ENCODE results near the gene PRKCE.

The PRKCE gene

DNA sequence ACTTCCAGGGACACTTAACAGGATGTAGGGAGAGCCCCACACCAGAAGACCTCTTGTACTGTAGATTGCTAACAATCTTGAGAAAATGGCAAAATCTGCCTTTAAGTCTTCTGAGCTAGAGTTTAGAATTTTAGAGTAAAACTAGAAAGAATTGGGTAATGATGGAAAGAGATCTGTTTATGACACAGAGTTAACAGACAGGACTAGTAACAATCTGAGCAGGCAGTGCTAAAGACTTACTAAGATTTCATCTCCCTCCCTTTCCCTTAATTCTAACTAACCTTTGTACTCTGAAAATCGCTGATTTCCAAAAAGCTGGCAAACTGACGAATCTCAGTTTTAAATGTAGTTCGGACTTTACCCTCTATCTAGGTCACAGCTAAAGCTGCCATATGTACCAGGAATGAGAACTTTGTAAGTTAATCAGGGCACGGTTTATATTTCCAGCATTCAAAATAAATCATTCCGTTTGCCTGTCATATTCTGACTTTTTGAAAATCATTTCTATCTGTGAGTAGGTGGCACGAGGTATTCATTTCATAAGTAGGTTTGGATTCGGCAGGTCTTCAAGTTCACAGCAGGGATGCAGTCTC, 389.2 kb downstream of the PRKCE start:
- H3K4me3 Mint-ChIP-seq: no peak overlapping the region
- DNase-seq (no peak), ATAC-seq (no peak)
- no peaks in the 10 kb centered on the region for H3K9me3 Mint-ChIP-seq
- no peaks in the 10 kb centered on the region for H3K27me3 Mint-ChIP-seq
- H3K36me3 Mint-ChIP-seq (ENCODE audit: low read depth): no peaks in the 10 kb centered on the region
- H3K4me1 Mint-ChIP-seq: no peaks in the 10 kb centered on the region
- H3K27ac Mint-ChIP-seq: no peak overlapping the region

DNA sequence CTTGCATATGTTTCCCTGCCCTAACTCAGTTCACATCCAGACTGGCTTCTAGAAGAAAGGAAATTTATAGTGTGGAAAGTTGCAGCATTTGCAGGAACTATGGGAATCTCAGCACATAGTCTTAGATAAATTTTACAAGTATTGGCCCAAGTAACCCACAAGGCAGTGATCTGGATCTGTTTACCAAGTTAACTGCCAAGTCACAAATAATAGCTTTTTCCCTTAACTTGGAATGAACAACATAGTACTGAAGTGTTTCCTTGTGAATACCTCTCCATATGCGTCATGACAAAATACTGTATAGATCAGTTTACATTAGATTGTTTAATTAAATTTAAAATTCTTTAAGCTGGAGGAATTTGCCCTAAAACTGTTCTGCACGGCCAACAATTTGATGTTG, 390.0 kb downstream of the PRKCE start:
- H3K27me3 Mint-ChIP-seq: no peaks in the 10 kb centered on the region
- DNase-seq (no peak), ATAC-seq (no peak)
- no peaks in the 10 kb centered on the region for H3K9me3 Mint-ChIP-seq
- H3K4me1 Mint-ChIP-seq: no peaks in the 10 kb centered on the region
- H3K4me3 Mint-ChIP-seq: no peak overlapping the region
- H3K27ac Mint-ChIP-seq: no peak overlapping the region
- no peaks in the 10 kb centered on the region for H3K36me3 Mint-ChIP-seq (ENCODE audit: low read depth)

DNA sequence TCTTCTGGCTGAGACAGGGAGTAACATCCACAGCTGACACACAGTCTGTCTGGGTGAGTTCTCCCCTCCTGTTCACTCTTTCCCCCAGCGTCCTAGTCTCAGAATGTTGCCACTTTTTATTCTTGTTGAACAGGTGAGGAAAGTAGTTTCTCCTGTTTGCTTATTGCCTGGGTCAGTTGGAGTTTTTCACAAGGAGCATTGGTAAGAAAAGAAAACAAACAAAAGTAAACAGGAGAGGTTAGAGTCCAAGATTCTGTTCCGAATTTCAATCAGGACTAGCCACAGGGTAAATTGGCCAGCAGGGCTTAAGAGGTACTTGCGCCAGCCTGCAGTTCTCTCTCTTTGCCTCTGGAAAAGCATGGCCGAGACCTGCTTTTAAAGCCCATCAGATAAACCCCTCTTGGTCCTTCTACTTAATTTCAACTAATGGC, 390.7 kb downstream of the PRKCE start:
- ATAC-seq: no peak
- no peaks in the 10 kb centered on the region for H3K36me3 Mint-ChIP-seq (ENCODE audit: low read depth)
- H3K4me3 Mint-ChIP-seq: no peak overlapping the region
- no peaks in the 10 kb centered on the region for H3K27me3 Mint-ChIP-seq
- no peaks in the 10 kb centered on the region for H3K9me3 Mint-ChIP-seq
- no peak for DNase-seq
- no peak overlapping the region for H3K27ac Mint-ChIP-seq
- H3K4me1 Mint-ChIP-seq: no peaks in the 10 kb centered on the region

DNA sequence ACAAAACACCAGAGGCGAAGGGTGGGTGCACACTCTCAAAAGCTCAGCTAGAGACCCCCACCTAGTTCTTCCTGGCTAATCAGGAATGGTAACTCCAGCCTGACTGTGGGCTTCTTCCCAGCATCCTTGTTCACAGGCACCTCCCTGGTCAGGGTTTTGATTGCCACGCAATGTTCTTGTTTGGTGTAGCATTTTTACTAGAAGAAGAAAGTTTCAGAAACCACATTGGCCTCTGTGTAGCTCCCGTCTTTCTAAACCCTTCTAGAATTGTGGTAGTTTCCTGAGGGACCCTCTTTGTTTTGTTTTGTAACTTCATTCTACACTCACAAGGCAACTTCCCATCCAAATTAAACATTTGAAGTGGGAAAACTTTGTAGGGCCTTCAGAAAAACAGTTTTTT, 391.2 kb downstream of the PRKCE start:
- H3K36me3 Mint-ChIP-seq (ENCODE audit: low read depth): no peaks in the 10 kb centered on the region
- H3K27ac Mint-ChIP-seq: no peak overlapping the region
- no peak overlapping the region for H3K4me3 Mint-ChIP-seq
- no peaks in the 10 kb centered on the region for H3K4me1 Mint-ChIP-seq
- H3K9me3 Mint-ChIP-seq: no peaks in the 10 kb centered on the region
- ATAC-seq (no peak), DNase-seq (no peak)
- no peaks in the 10 kb centered on the region for H3K27me3 Mint-ChIP-seq

DNA sequence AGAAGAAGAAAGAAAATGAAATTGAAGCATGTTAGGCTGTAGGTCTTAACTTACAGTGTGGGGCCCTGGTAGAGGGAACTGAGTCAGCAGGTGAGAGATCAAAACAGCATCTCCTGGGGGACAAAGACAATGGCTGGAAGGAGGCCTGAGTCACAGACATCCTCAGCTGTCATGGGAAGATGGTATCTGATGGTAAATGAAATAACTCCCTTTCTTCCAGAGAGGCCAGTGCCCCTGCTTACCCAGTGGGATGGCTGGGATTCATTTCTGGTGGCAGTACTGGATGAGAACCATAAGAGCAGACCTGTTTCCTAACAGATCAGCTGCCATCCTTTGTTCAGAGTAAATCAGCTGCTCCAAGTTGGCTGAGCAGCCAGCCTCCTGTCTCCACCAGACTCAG, 394.4 kb downstream of the PRKCE start:
- ATAC-seq (peak; percentile 54), DNase-seq (no peak)
- no peaks in the 10 kb centered on the region for H3K36me3 Mint-ChIP-seq (ENCODE audit: low read depth)
- no peaks in the 10 kb centered on the region for H3K27me3 Mint-ChIP-seq
- H3K4me1 Mint-ChIP-seq: peaks cover 2% of the 10 kb centered on the region
- no peak overlapping the region for H3K27ac Mint-ChIP-seq
- no peaks in the 10 kb centered on the region for H3K9me3 Mint-ChIP-seq
- no peak overlapping the region for H3K4me3 Mint-ChIP-seq

GRCh38 chr2:46047290-46047689, 395.8 kb downstream of the PRKCE start:
- Mint-ChIP-seq H3K4me3 (no peak overlapping the region), H3K36me3 (ENCODE audit: low read depth) (no peaks in the 10 kb centered on the region)
- no peak for ATAC-seq

DNA sequence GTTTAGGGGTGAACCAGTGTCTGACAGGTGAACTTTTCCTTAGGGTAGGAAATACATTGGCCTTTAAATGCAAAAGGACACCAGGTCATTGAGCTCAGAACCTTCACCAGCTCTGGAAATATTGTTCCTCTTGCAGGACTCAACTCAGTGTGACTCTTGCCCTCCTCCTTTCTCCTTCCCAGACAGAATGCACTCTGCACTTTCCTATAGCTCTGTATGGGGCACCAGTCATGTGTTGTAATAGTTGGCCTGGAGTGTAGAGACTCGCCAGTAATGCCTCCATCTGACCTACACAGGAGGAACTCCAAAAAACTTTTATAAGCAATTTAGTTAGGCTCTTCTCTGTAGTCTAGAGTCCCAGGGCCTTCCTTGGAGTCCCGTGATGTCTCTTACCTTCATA, 397.2 kb downstream of the PRKCE start:
- Mint-ChIP-seq H3K4me1 (peaks cover 7% of the 10 kb centered on the region), H3K4me3 (no peak overlapping the region), H3K27ac (no peak overlapping the region), H3K27me3 (no peaks in the 10 kb centered on the region), H3K9me3 (no peaks in the 10 kb centered on the region), H3K36me3 (ENCODE audit: low read depth) (peaks cover 2% of the 10 kb centered on the region)
- no peak for ATAC-seq
- DNase-seq: no peak

More at GRCh38 chr2:46047290-46047689, 395.8 kb downstream of the PRKCE start:
- Mint-ChIP-seq H3K27ac (no peak overlapping the region), H3K4me1 (peaks cover 2% of the 10 kb centered on the region), H3K9me3 (no peaks in the 10 kb centered on the region), H3K27me3 (no peaks in the 10 kb centered on the region)
- no peak for DNase-seq

- Mint-ChIP-seq H3K27ac (no peak overlapping the region), H3K27me3 (no peaks in the 10 kb centered on the region), H3K9me3 (no peaks in the 10 kb centered on the region), H3K4me3 (no peak overlapping the region), H3K36me3 (ENCODE audit: low read depth) (peaks cover 2% of the 10 kb centered on the region), H3K4me1 (peaks cover 7% of the 10 kb centered on the region)
- ATAC-seq: no peak
- DNase-seq: no peak
These were observed 398.6 kb downstream of the PRKCE start for GRCh38 chr2:46050027-46050426.

DNA sequence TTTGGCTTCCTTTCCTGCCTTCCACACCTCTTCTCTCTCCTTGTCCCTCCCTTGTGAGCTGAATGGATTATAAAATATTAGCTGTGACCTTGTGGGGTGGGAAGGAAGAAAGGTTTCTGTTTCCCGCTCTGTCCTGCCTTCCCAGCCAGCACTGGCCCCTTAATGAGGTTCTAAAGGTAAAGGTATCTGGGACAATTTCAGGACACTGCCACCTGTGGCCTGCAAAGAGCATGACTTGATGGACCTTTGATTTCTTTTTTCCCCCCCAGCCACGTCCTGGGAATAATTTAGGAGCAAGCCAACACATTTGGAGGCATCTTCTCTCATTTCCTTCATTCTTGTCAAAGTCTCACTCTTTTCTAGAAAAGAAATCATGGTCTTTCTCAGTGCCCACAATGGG, 399.0 kb downstream of the PRKCE start:
- Mint-ChIP-seq H3K4me3 (no peak overlapping the region), H3K36me3 (ENCODE audit: low read depth) (peaks cover 2% of the 10 kb centered on the region), H3K9me3 (no peaks in the 10 kb centered on the region), H3K27me3 (no peaks in the 10 kb centered on the region), H3K27ac (no peak overlapping the region), H3K4me1 (peaks cover 7% of the 10 kb centered on the region)
- ATAC-seq (no peak), DNase-seq (no peak)

- ATAC-seq: peak; percentile 56
These were observed 399.6 kb downstream of the PRKCE start for GRCh38 chr2:46051085-46051484.

DNA sequence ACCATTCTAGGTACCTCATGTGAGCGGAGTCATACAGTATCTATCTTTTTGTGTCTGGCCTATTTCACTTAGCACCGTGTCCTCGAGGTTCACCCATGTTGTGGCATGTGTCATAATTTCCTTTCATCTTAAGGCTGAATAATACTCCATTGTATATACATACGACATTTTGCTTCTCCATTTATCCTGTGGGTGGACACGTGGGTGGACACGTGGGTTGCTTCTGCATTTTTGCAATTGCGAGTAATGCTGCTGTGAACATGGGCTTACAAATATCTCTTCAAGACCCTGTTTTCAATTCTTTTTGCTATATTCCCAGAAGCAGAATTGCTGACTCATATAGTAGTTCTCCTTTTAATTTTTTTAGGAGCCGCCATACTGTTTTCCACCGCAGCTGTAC, 402.1 kb downstream of the PRKCE start:
- Mint-ChIP-seq H3K9me3 (no peaks in the 10 kb centered on the region), H3K4me1 (peaks cover 7% of the 10 kb centered on the region), H3K27ac (no peak overlapping the region), H3K36me3 (ENCODE audit: low read depth) (peaks cover 2% of the 10 kb centered on the region), H3K27me3 (no peaks in the 10 kb centered on the region), H3K4me3 (no peak overlapping the region)
- ATAC-seq (peak; percentile 44), DNase-seq (no peak)

More at GRCh38 chr2:46051085-46051484, 399.6 kb downstream of the PRKCE start:
- Mint-ChIP-seq H3K36me3 (ENCODE audit: low read depth) (peaks cover 2% of the 10 kb centered on the region), H3K27ac (no peak overlapping the region), H3K9me3 (no peaks in the 10 kb centered on the region), H3K4me3 (no peak overlapping the region), H3K4me1 (peaks cover 7% of the 10 kb centered on the region), H3K27me3 (no peaks in the 10 kb centered on the region)
- DNase-seq: no peak

GRCh38 chr2:46056541-46056940, 405.1 kb downstream of the PRKCE start:
- H3K27me3 Mint-ChIP-seq: no peaks in the 10 kb centered on the region
- no peaks in the 10 kb centered on the region for H3K9me3 Mint-ChIP-seq
- no peak for ATAC-seq
- H3K36me3 Mint-ChIP-seq (ENCODE audit: low read depth): peaks cover 2% of the 10 kb centered on the region
- H3K4me3 Mint-ChIP-seq: no peak overlapping the region
- peaks cover 4% of the 10 kb centered on the region for H3K4me1 Mint-ChIP-seq
- H3K27ac Mint-ChIP-seq: no peak overlapping the region
- no peak for DNase-seq

- ATAC-seq (peak; percentile 26), DNase-seq (no peak)
- Mint-ChIP-seq H3K27me3 (no peaks in the 10 kb centered on the region), H3K27ac (no peak overlapping the region), H3K4me1 (peaks cover 7% of the 10 kb centered on the region), H3K36me3 (ENCODE audit: low read depth) (no peaks in the 10 kb centered on the region), H3K9me3 (no peaks in the 10 kb centered on the region), H3K4me3 (no peak overlapping the region)
These were observed 406.7 kb downstream of the PRKCE start for GRCh38 chr2:46058140-46058539.

GRCh38 chr2:46062637-46063412, 411.4 kb downstream of the PRKCE start:
- Mint-ChIP-seq H3K36me3 (ENCODE audit: low read depth) (no peaks in the 10 kb centered on the region), H3K27ac (no peak overlapping the region), H3K4me1 (peaks cover 18% of the 10 kb centered on the region), H3K9me3 (no peaks in the 10 kb centered on the region), H3K27me3 (no peaks in the 10 kb centered on the region), H3K4me3 (no peak overlapping the region)
- DNase-seq: peak; percentile 75
- no peak for ATAC-seq

DNA sequence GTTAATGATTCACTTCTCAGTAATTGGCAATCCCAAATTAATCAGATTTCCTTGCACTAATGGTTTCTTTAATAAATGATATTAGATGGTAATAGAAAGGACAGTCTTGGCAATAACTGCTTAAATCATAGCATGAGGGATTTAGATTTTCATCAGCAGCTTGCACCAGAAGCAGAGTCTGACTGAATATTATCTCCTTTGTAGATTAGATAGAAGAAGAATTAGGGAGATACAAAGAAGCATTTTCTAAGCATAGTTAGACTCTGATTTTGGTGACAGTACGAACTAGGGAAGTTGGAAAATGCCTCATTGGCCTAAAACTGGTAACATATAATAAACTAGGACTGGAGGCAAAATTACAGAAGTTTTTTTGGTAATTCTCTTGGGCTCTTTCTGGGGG, 412.9 kb downstream of the PRKCE start:
- H3K27me3 Mint-ChIP-seq: no peaks in the 10 kb centered on the region

More for the DNA sequence above, 412.9 kb downstream of the PRKCE start:
- DNase-seq (no peak), ATAC-seq (no peak)
- Mint-ChIP-seq H3K4me1 (peaks cover 22% of the 10 kb centered on the region), H3K27ac (no peak overlapping the region), H3K9me3 (no peaks in the 10 kb centered on the region), H3K4me3 (no peak overlapping the region), H3K36me3 (ENCODE audit: low read depth) (no peaks in the 10 kb centered on the region)

Measured in activated naive CD8-positive, alpha-beta T cell treated with anti-CD3 and anti-CD28 coated beads, Interleukin-2, amount 50 U/mL, for 24 hours (primary cell).